Suprapubic skin (tissue), 3 donors: Measurements from ENCODE around the gene SHE.

Source experiments
- POLR2A ChIP-seq, 2 donors: fragments of 450-650 bp; IDR thresholded peaks; one replicate each; pipeline ENCODE4 v1.6.1; 2017; ENCODE audit warnings: antibody characterized with exemption in 2 of 2, mild to moderate bottlenecking in 2 of 2, moderate library complexity in 2 of 2
- TF ChIP-seq, protein P1 (sequence below), 2 donors: fragments of 200-600 bp in 1 of 2; fragments of 450-650 bp in 1 of 2; sonication (generic) in 1 of 2; IDR thresholded peaks; one replicate each; pipeline ENCODE4 v1.5.1; 2016 to 2019; ENCODE audit warnings: antibody characterized with exemption in 2 of 2, mild to moderate bottlenecking in 1 of 2, moderate library complexity in 1 of 2

DNA sequence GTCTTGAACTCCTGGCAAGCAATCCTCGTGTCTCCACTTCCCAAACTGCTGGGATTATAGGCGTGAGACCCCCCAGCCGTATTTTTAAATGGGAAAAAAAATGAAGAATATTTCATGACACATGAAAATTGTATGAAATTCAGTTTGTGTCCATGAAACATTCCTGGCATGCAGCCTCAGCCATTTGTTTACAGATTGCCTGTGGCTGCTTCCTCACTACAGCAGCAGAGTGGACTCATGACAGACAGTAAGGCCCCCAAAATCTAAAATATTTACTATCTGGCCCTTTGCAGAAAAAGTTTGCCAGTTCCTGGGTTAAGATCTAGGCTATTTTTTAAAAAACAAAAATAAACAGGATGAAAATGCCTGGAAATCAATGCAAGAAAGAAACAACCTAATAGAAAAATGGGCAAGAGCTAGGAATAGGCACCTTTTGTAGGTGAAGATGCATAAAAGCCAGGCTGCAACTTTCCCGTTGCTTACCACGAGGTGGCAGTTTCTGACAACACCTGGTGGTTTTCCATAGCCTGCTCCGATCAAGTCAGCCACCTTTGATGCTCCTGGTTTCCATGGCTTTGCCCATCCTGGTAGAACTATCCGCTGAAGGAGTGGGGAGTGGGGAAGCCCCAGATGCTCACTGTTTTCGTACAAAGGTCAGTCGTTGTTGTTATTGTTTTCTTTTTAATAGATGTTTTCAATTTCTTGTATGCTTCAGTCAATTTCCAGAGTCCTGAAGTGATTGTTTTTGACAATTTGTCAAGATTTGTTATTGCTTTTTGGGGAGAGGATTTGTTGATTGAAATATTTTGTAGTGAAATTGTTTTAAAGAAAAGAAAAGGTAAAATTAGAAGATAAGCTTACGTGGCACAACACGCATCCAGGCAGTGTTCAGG lies 32.0 kb upstream of the SHE start:
- TF ChIP-seq POLR2A (IDR thresholded peaks at IDR 0.05): no peak
- TF ChIP-seq, protein P1, sequence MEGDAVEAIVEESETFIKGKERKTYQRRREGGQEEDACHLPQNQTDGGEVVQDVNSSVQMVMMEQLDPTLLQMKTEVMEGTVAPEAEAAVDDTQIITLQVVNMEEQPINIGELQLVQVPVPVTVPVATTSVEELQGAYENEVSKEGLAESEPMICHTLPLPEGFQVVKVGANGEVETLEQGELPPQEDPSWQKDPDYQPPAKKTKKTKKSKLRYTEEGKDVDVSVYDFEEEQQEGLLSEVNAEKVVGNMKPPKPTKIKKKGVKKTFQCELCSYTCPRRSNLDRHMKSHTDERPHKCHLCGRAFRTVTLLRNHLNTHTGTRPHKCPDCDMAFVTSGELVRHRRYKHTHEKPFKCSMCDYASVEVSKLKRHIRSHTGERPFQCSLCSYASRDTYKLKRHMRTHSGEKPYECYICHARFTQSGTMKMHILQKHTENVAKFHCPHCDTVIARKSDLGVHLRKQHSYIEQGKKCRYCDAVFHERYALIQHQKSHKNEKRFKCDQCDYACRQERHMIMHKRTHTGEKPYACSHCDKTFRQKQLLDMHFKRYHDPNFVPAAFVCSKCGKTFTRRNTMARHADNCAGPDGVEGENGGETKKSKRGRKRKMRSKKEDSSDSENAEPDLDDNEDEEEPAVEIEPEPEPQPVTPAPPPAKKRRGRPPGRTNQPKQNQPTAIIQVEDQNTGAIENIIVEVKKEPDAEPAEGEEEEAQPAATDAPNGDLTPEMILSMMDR (IDR thresholded peaks at IDR 0.05): peak in 1 of 2 donors; percentile 21
